ENCODE data around the gene SLC25A21.
"Not testable (repeated sequence)": the region's sequence is repeated elsewhere in the genome, so short reads cannot be mapped to it uniquely, and the experiment has no call there.

The SLC25A21 gene

GRCh38 chr14:36701132-36701531, 471.3 kb downstream of the SLC25A21 start:
- Mint-ChIP-seq H3K27me3 (ENCODE audit: low read depth) (no peaks in the 10 kb centered on the region), H3K9me3 (peaks cover 16% of the 10 kb centered on the region), H3K27ac (no peak overlapping the region), H3K36me3 (ENCODE audit: low read depth) (peaks cover 10% of the 10 kb centered on the region), H3K4me1 (no peaks in the 10 kb centered on the region), H3K4me3 (no peak overlapping the region)
- no peak for TF ChIP-seq CTCF (IDR thresholded peaks at IDR 0.05; ENCODE audit: unreplicated experiment in 3 of 3)

- Mint-ChIP-seq H3K4me3 (no peak overlapping the region), H3K27ac (no peak overlapping the region), H3K27me3 (ENCODE audit: low read depth) (no peaks in the 10 kb centered on the region), H3K4me1 (no peaks in the 10 kb centered on the region), H3K36me3 (ENCODE audit: low read depth) (peaks cover 10% of the 10 kb centered on the region), H3K9me3 (peaks cover 19% of the 10 kb centered on the region)
- TF ChIP-seq CTCF (IDR thresholded peaks at IDR 0.05; ENCODE audit: unreplicated experiment in 3 of 3) = no peak
Observed at GRCh38 chr14:36700651-36701050, 471.8 kb downstream of the SLC25A21 start.

- H3K4me1 Mint-ChIP-seq; H3K27ac Mint-ChIP-seq; H3K4me3 Mint-ChIP-seq; H3K27me3 Mint-ChIP-seq (ENCODE audit: low read depth): not testable (repeated sequence)
- H3K36me3 Mint-ChIP-seq (ENCODE audit: low read depth) = peaks cover 10% of the 10 kb centered on the region
- peaks cover 24% of the 10 kb centered on the region for H3K9me3 Mint-ChIP-seq
Observed at GRCh38 chr14:36699420-36699819, 473.0 kb downstream of the SLC25A21 start.

- no peaks in the 10 kb centered on the region for H3K36me3 Mint-ChIP-seq (ENCODE audit: low read depth)
- H3K4me3 Mint-ChIP-seq = no peak overlapping the region
- H3K9me3 Mint-ChIP-seq = peaks cover 4% of the 10 kb centered on the region
- H3K4me1 Mint-ChIP-seq = no peaks in the 10 kb centered on the region
- no peak overlapping the region for H3K27ac Mint-ChIP-seq
- no peaks in the 10 kb centered on the region for H3K27me3 Mint-ChIP-seq (ENCODE audit: low read depth)
- no peak for TF ChIP-seq CTCF (IDR thresholded peaks at IDR 0.05; ENCODE audit: unreplicated experiment in 3 of 3)
Observed at GRCh38 chr14:36690311-36691040, 481.9 kb downstream of the SLC25A21 start.

- no peaks in the 10 kb centered on the region for H3K4me1 Mint-ChIP-seq
- no peak overlapping the region for H3K27ac Mint-ChIP-seq
- H3K4me3 Mint-ChIP-seq = no peak overlapping the region
- no peaks in the 10 kb centered on the region for H3K9me3 Mint-ChIP-seq
- TF ChIP-seq CTCF (IDR thresholded peaks at IDR 0.05; ENCODE audit: unreplicated experiment in 3 of 3) = no peak
- H3K27me3 Mint-ChIP-seq (ENCODE audit: low read depth) = peaks cover 5% of the 10 kb centered on the region
- H3K36me3 Mint-ChIP-seq (ENCODE audit: low read depth) = no peaks in the 10 kb centered on the region
Observed at GRCh38 chr14:36684946-36685345, 487.5 kb downstream of the SLC25A21 start.

GRCh38 chr14:36683083-36683724, 489.2 kb downstream of the SLC25A21 start:
- Mint-ChIP-seq H3K4me1 (no peaks in the 10 kb centered on the region), H3K9me3 (no peaks in the 10 kb centered on the region), H3K4me3 (no peak overlapping the region), H3K27me3 (ENCODE audit: low read depth) (peaks cover 7% of the 10 kb centered on the region), H3K36me3 (ENCODE audit: low read depth) (no peaks in the 10 kb centered on the region), H3K27ac (no peak overlapping the region)
- no peak for TF ChIP-seq CTCF (IDR thresholded peaks at IDR 0.05; ENCODE audit: unreplicated experiment in 3 of 3)

Data from nephron (organoid).